NCI-H128 (cell line): ENCODE measurements around the gene SMG5.

Experiments used
- DNase-seq: peaks from one replicate; lab custom pipeline; 2025; ENCODE audit not compliant: unreplicated experiment; lab: John Stamatoyannopoulos, UW

The SMG5 gene

GRCh38 chr1:156281693-156282478, 739 bp downstream of the SMG5 start:
- DNase-seq: no peak

GRCh38 chr1:156281281-156281680, 1.3 kb downstream of the SMG5 start:
- no peak for DNase-seq

- DNase-seq: no peak
Measured at GRCh38 chr1:156279837-156280236, 2.8 kb downstream of the SMG5 start.

GRCh38 chr1:156276966-156277381, 5.7 kb downstream of the SMG5 start:
- no peak for DNase-seq

GRCh38 chr1:156276532-156276931, 6.1 kb downstream of the SMG5 start:
- DNase-seq: no peak

GRCh38 chr1:156270314-156270713, 12.3 kb downstream of the SMG5 start:
- no peak for DNase-seq

GRCh38 chr1:156268336-156268735, 14.3 kb downstream of the SMG5 start:
- no peak for DNase-seq

- DNase-seq: no peak
Measured at GRCh38 chr1:156266051-156266450, 16.6 kb downstream of the SMG5 start.

- DNase-seq: no peak
Measured at GRCh38 chr1:156263288-156263655, 19.4 kb downstream of the SMG5 start.

GRCh38 chr1:156262461-156263287, 20.0 kb downstream of the SMG5 start:
- DNase-seq: no peak

GRCh38 chr1:156260896-156261295, 21.7 kb downstream of the SMG5 start:
- no peak for DNase-seq

- no peak for DNase-seq
Measured at GRCh38 chr1:156259805-156260204, 22.8 kb downstream of the SMG5 start.

GRCh38 chr1:156258859-156259258, 23.8 kb downstream of the SMG5 start:
- DNase-seq: no peak

- no peak for DNase-seq
Measured at GRCh38 chr1:156257711-156258110, 24.9 kb downstream of the SMG5 start.

GRCh38 chr1:156253634-156254033, 29.0 kb downstream of the SMG5 start:
- DNase-seq: no peak

GRCh38 chr1:156251527-156251926, 31.1 kb downstream of the SMG5 start:
- DNase-seq: no peak

- DNase-seq: no peak
Measured at GRCh38 chr1:156249593-156249992, 33.0 kb downstream of the SMG5 start.

GRCh38 chr1:156248323-156248683, 34.3 kb downstream of the SMG5 start:
- DNase-seq: no peak

- DNase-seq: no peak
Measured at GRCh38 chr1:156247460-156248322, 34.9 kb downstream of the SMG5 start, which contains the start of gene PAQR6. TSS of gene PAQR6 (minus strand) at chr1:156248056. CDS start at chr1:156246731, 1,325 bp downstream.

- no peak for DNase-seq
Measured at GRCh38 chr1:156246781-156247459, 35.7 kb downstream of the SMG5 start.
